GM21526 (cell line): Measurements from ENCODE around the gene FUT8.

Experiments used
- ATAC-seq: cut with Tn5 transposase; IDR thresholded peaks from one replicate; pipeline ENCODE4 v1.9.1; 2021; ENCODE audit warnings: moderate library complexity; ENCODE audit not compliant: unreplicated experiment, low FRiP score

Gene FUT8

DNA sequence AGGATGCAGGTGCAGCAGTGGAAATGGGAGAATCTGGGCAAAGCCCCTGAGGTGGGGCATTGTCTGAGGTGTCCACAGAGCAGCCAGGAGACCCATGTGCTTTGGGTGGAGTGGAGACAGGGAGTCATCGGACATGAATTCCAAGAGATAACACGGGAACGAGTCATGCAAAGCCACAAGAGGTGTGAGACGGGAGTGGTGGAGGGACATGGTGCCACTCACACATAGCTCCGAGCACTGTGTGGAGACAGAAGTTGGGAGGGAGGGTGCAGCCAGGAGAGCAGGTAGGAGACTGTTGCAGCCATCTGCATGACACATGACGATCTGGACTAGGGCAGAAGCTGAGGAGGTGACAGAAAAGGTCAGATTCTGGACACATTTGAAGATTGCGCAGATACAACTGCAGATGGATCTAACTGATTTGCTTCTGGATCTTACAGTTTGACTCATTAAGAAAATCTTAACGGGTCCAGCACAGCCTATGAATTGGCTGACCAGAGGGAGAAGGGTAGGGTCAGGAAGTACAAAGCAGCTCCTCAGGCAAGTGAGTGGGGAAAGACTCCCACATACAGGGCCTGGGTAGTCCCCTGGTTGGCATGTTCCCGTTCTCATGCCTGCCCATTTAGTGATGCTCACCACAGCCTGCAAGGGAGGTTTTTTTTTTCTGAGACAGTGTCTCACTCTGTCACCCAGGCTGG lies 379.8 kb downstream of the FUT8 start:
- no peak for ATAC-seq
